HUES64 (cell line): ENCODE data around the gene PAOX.

Source experiments
- H3K27ac ChIP-seq: 2 replicates; pipeline ENCODE4 v1.7.0; 2013; ENCODE audit warnings: low read depth, low read length, inconsistent platforms
- H3K27me3 ChIP-seq: 2 replicates; pipeline ENCODE4 v1.6.1; 2013; ENCODE audit warnings: mild to moderate bottlenecking, low read length; ENCODE audit not compliant: insufficient read depth
- H3K36me3 ChIP-seq: 2 replicates; pipeline ENCODE4 v1.6.1; 2013; ENCODE audit warnings: mild to moderate bottlenecking, low read length; ENCODE audit not compliant: insufficient read depth
- H3K4me1 ChIP-seq: 2 replicates; pipeline ENCODE4 v1.6.1; 2013; ENCODE audit warnings: mild to moderate bottlenecking, low read length, moderate library complexity; ENCODE audit not compliant: insufficient read depth
- H3K4me3 ChIP-seq: 2 replicates; pipeline ENCODE4 v1.5.1; 2013; ENCODE audit warnings: mild to moderate bottlenecking, low read length, moderate library complexity
- H3K9ac ChIP-seq: 2 replicates; pipeline ENCODE4 v1.6.1; 2013; ENCODE audit warnings: mild to moderate bottlenecking, low read depth, low read length
- H3K9me3 ChIP-seq: 2 replicates; pipeline ENCODE4 v1.6.1; 2013; ENCODE audit warnings: low read depth, low read length; ENCODE audit not compliant: insufficient read depth
- WGBS: fragments of 150-250, 120-280 bp; methylation state at CpG from one replicate; pipeline ENCODE4 v1.1.7; 2013; ENCODE audit warnings: missing lambda C conversion rate; 5-methylcytosine and 5-hydroxymethylcytosine counted together

PAOX gene

DNA sequence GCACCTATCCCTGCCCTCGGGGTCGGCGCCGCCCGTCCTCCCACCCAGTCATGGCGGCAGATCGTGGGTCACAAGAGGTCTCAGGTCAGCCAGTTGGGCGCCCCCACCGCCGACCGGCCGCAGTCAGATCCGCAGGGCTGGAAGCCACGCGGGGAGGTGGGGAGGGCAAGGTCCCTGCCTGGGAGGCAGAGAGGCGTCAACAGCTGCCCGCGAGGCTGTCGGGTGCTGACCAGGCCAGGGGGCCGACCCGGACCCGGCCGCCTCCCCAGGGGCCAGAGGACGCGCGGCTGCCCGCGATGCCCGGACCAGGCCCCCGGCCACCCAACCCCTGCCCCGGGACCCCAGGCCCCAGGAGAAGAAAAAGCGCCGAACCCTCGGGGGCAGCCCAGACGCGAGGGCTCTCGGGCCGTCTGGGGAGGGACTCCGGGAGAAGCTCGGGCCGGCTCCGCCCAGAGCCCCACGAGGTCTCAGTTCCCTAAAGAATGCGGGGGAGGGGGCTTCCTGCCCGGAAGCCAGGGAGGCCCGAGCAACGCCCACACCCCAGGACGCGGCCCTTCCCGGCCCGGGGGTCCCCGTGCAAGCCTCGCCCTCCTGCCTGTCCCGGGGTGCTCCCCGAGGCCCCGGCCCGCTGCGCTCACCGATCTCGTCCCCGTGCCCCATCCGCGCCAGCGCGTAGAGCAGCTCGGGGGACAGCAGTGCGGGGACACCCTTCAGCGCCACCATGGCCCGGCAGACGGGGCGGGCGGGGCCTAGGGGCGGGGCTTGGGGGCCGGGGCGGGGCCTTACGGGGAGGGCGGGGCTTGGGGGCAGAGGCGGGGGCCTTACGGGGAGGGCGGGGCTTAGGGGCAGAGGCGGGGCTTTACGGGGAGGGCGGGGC, 21.5 kb upstream of the PAOX start, which contains the start of gene FUOM:
FUOM (minus strand) TSS at position 735 of the 877 bp plus-strand sequence; CDS start at position 723, 12 bp downstream.
- Histone ChIP-seq H3K27me3 (no peaks in the 10 kb centered on the region; the same call in 1 of the 2 replicates), H3K9me3 (no peaks in the 10 kb centered on the region), H3K9ac (peak within 1 kb of the TSS; percentile 85), H3K4me3 (peak within 1 kb of the TSS; percentile 89), H3K36me3 (peaks cover 20% of the 10 kb centered on the region), H3K27ac (peak within 1 kb of the TSS; percentile 89; the same call in 1 of the 2 replicates), H3K4me1 (0 out of 2 replicates have a peak, but pooled peaks cover 3% of the 10 kb centered on the region)
- under 1% methylated on average over 75 of the region's 83 CpGs for WGBS

DNA sequence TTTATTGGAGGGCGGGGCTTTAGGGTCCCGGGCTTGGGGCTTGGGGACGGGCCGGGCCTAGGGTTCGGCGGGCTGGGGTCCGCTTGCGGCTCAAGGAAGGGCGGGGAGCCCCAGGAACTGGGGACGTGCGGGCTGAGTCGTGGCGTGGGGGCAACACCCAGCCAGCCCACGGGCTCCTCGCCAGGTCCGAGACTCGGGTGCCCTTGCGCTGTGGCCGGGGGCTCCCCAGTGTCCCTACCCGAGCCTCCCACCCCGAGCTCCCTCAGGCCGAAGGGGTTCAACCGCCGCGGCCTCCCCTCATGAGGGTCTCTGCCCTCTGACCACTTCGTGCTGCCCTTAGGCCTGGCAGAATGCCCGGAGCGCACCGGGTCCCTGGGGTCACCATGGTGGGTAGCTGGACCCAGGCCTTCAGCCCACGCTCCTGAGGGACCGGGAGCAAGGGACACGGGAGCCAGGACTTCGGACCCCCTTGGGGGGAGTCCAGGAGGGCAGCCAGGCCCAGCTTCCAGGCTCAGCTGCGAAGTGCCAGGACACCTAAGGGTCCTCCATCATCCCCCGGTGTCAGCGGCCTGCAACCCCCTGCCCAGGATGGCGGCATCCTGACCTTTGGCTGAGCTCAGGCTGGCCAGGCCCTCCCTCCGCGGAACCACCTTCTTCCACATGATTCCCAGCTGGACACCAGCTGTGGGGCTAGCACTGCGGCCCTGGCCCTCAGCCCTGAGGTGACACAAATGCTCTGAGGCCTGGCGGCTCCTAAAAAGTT, 20.7 kb upstream of the PAOX start:
- Histone ChIP-seq H3K4me1 (0 out of 2 replicates have a peak, but pooled peaks cover 3% of the 10 kb centered on the region), H3K27ac (no peak overlapping the region), H3K27me3 (no peaks in the 10 kb centered on the region; the same call in 1 of the 2 replicates), H3K9ac (no peak overlapping the region), H3K9me3 (no peaks in the 10 kb centered on the region), H3K36me3 (peaks cover 28% of the 10 kb centered on the region), H3K4me3 (no peak overlapping the region)
- 81% methylated on average over 41 of the region's 41 CpGs for WGBS

DNA sequence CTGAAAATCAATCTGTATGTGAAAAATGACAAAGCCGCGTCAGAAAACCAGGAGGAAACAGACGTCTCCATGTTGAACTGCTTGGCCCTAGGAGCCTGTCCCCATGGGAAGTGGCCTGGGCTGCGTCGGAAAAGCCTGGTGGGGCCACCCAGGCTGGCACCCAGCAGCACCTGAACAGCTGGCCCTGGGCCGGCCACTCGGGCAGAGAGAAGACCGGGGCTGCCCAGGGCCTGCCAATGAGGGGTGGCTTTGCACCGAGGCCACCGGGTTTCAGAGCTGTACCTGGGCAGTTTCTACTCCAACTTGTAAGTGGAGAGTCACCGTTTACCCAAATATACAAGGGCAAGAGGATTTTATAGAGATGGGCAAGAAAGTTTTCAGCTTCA, 20.1 kb upstream of the PAOX start:
- 93% methylated on average over 11 of the region's 11 CpGs for WGBS
- H3K9ac ChIP-seq = no peak overlapping the region

DNA sequence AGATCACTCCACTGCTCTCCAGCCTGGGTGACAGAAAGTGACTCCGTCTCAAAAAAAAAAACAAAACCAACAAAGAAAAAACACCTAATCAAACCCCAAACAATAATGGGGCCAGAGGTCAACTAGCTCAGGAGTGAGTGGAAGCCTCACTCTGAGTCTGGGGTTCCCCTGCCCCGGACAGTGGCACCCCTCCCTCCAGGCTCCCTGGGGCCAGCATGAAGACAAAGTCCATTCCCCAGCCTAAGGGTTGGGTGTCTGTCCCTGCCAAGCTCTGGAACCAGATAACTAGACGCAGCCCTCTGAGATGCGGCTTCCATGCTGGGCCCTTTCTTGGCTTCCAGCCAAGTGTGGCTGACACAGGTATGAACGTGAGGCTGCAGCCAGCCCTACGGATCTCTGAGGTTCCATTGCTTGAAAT, 19.5 kb upstream of the PAOX start:
- Histone ChIP-seq H3K9ac (no peak overlapping the region), H3K27me3 (no peaks in the 10 kb centered on the region; the same call in 1 of the 2 replicates), H3K9me3 (no peaks in the 10 kb centered on the region), H3K4me3 (no peak overlapping the region), H3K36me3 (peaks cover 37% of the 10 kb centered on the region), H3K27ac (no peak overlapping the region), H3K4me1 (0 out of 2 replicates have a peak, but pooled peaks cover 3% of the 10 kb centered on the region)
- 76% methylated on average over 6 of the region's 6 CpGs for WGBS

More for the DNA sequence above, 20.1 kb upstream of the PAOX start:
- Histone ChIP-seq H3K4me1 (0 out of 2 replicates have a peak, but pooled peaks cover 3% of the 10 kb centered on the region), H3K4me3 (no peak overlapping the region), H3K36me3 (peaks cover 31% of the 10 kb centered on the region), H3K27me3 (no peaks in the 10 kb centered on the region; the same call in 1 of the 2 replicates), H3K27ac (no peak overlapping the region), H3K9me3 (no peaks in the 10 kb centered on the region)

DNA sequence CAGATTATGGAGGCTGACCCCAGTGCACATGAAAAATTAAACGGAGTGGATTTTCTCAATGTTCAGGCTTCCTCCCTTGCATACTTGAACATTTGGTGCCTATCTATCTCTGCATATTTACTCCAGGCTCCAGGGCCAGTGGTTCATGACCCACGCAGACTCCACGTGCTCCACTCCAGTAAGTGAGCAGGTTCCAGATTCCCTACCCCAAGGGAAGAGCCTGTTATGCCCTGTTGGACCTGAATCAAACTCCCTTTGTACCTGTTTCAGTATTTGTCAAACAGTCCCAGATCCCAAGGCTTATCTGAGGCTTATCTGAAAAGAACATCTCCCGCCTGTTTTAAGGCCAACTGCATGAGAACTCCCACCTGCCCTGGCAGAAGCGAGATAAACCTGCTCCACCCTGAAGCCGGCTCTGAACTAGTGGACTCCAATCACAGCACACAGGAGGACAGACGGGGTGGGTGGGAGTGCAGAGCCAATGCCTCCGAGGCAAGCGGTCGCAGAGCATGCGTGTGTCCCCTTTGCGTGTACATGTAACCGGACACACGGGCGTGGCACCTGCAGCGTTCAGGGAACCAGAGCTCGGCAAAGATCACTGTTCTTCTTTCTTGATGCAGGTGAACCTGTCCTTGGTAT, 19.0 kb upstream of the PAOX start:
- H3K27me3 ChIP-seq = no peaks in the 10 kb centered on the region; the same call in 1 of the 2 replicates
- no peak overlapping the region for H3K27ac ChIP-seq
- 91% methylated on average over 17 of the region's 17 CpGs for WGBS
- H3K36me3 ChIP-seq = peaks cover 42% of the 10 kb centered on the region
- H3K9ac ChIP-seq = no peak overlapping the region
- no peaks in the 10 kb centered on the region for H3K9me3 ChIP-seq
- no peak overlapping the region for H3K4me3 ChIP-seq
- 0 out of 2 replicates have a peak, but pooled peaks cover 3% of the 10 kb centered on the region for H3K4me1 ChIP-seq

DNA sequence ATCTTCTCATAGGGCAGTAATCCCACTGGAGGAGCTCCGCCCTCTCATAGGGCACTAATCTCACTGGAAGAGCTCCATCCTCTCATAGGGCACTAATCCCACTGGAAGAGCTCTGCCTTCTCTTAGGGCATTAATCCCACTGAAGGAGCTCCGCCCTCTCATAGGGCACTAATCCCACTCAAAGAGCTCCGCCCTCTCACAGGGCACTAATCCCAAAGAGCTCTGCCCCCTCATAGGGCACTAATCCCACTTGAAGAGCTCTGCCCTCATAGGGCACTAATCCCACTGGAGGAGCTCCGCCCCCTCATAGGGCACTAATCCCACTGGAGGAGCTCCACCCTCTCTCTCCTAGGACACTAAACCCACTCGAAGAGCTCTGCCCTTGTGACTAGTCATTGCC, 17.8 kb upstream of the PAOX start:
- Histone ChIP-seq H3K27me3 (no peaks in the 10 kb centered on the region; the same call in 1 of the 2 replicates), H3K27ac (no peak overlapping the region), H3K9ac (no peak overlapping the region), H3K36me3 (peaks cover 46% of the 10 kb centered on the region), H3K4me3 (no peak overlapping the region), H3K9me3 (no peaks in the 10 kb centered on the region), H3K4me1 (0 out of 2 replicates have a peak, but pooled peaks cover 3% of the 10 kb centered on the region)
- WGBS = 91% methylated on average over 5 of the region's 5 CpGs

DNA sequence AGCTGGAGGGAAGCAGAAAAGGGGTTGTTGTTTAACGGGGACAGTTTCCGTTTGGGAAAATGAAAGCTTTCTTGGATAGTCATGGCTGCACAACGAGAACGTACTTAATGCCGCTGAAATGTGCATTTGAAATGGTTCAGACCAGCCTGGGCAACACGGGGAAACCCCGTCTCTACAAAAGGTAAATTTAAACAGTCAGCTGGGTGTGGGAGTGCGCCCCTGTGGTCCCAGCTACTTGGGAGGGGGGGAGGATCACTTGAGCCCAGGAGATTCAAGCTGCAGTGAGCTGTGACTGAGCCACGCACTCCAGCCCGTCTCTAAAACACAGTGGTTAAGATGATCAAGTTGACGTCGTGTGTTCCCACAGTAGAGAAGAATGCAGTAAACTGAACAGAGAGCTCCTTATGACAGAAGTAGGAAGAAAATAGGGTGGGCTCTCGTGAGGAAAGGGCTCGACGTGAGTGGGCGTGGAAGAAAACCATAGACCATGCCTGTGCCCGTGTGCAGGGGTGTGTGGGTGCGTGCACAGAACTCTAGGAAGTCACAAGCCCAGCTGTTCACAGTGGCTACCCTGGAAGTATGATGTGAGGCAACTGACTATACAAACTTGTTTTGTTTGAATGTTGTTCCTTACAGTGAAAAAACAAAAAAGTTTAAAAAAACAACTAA, 17.2 kb upstream of the PAOX start:
- Histone ChIP-seq H3K36me3 (peaks cover 50% of the 10 kb centered on the region), H3K27ac (no peak overlapping the region), H3K9me3 (no peaks in the 10 kb centered on the region), H3K9ac (no peak overlapping the region), H3K4me3 (no peak overlapping the region), H3K27me3 (no peaks in the 10 kb centered on the region; the same call in 1 of the 2 replicates), H3K4me1 (no peaks in the 10 kb centered on the region)
- WGBS = 87% methylated on average over 18 of the region's 18 CpGs

DNA sequence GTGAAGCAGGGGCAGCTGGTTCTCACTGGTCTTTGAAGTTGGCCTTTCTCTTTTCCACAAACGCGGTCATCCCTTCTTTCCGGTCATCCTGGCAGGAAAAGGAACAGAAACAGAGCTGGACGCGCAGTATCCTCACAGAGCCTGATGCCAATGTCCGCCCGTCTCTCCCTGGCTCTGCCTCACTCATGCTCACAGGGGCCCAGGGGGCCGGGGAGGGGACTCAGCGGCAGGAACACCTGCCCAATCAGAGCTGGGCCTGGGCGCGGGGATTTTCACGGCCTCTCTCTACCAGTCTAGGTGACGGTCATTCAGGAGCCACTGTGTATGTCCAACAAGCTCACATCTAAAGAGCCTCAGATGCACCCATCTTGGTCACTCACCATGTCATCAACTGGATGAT, 16.2 kb upstream of the PAOX start:
- no peak overlapping the region for H3K9ac ChIP-seq
- H3K27ac ChIP-seq = no peak overlapping the region
- no peaks in the 10 kb centered on the region for H3K9me3 ChIP-seq
- no peaks in the 10 kb centered on the region for H3K27me3 ChIP-seq
- H3K4me3 ChIP-seq = no peak overlapping the region
- H3K36me3 ChIP-seq = peaks cover 52% of the 10 kb centered on the region
- no peaks in the 10 kb centered on the region for H3K4me1 ChIP-seq
- 93% methylated on average over 13 of the region's 13 CpGs for WGBS

DNA sequence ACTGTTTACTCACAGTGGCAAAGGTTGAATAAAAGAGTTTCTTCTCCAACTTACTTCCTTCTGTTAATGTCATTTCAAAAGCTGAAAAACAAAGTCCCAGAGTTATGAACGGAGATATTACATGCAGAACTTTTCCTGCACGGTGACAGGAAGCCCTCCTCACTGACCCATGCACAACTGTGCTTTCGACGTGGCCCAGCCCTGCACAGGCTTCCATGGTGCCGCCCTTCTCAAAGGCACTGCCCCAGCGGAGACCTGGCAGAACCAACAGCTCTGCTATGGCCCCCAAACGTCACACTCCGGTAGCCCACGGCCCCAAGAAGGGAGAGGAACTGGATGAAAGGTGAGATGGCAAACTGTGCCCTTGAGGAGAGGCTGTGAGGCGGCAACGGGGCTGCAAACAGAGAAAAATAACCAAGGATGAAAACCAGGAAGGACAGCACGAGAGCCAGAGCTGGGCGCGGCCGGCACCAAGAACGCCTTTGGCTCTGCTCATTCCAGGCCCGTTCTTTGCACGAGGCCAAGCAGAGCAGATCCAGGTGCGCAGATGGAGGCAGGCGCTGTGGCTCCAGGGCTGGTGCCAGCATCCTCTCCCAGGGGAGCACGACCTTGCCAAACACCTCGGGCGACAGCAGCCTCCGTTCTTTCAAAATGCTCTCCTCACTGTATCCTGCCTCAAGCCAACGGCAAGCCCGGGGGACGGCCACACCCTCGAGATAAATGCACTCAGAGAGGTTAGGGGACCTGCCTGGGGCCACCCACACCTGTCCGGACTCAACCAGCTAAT, 14.2 kb upstream of the PAOX start:
- Histone ChIP-seq H3K4me3 (no peak overlapping the region), H3K9me3 (no peaks in the 10 kb centered on the region), H3K27me3 (no peaks in the 10 kb centered on the region), H3K27ac (no peak overlapping the region), H3K4me1 (no peaks in the 10 kb centered on the region), H3K9ac (no peak overlapping the region), H3K36me3 (peaks cover 71% of the 10 kb centered on the region)
- 96% methylated on average over 29 of the region's 29 CpGs for WGBS
